ENCODE measurements around the gene LPCAT1.

Gene LPCAT1

GRCh38 chr5:1553539-1554409, 30.0 kb upstream of the LPCAT1 start:
- TF ChIP-seq CTCF (conservative IDR thresholded peaks at IDR 0.05; ENCODE audit: control insufficient read depth, insufficient read depth, low read depth, low read length) = no peak
- no peak for DNase-seq (ENCODE audit: low read depth)
- no peak overlapping the region for H3K4me3 ChIP-seq (ENCODE audit: control insufficient read depth, low read depth, low read length)

GRCh38 chr5:1552521-1553255, 28.9 kb upstream of the LPCAT1 start:
- DNase-seq (ENCODE audit: low read depth) = no peak
- H3K4me3 ChIP-seq (ENCODE audit: control insufficient read depth, low read depth, low read length) = no peak overlapping the region
- no peak for TF ChIP-seq CTCF (conservative IDR thresholded peaks at IDR 0.05; ENCODE audit: control insufficient read depth, insufficient read depth, low read depth, low read length)

- DNase-seq (ENCODE audit: low read depth) = no peak
- TF ChIP-seq CTCF (conservative IDR thresholded peaks at IDR 0.05; ENCODE audit: control insufficient read depth, insufficient read depth, low read depth, low read length) = no peak
- no peak overlapping the region for H3K4me3 ChIP-seq (ENCODE audit: control insufficient read depth, low read depth, low read length)
These were observed 27.9 kb upstream of the LPCAT1 start for GRCh38 chr5:1551426-1552301.

GRCh38 chr5:1550287-1551076, 26.7 kb upstream of the LPCAT1 start:
- no peak for TF ChIP-seq CTCF (conservative IDR thresholded peaks at IDR 0.05; ENCODE audit: control insufficient read depth, insufficient read depth, low read depth, low read length)
- no peak for DNase-seq (ENCODE audit: low read depth)
- no peak overlapping the region for H3K4me3 ChIP-seq (ENCODE audit: control insufficient read depth, low read depth, low read length)

- no peak for TF ChIP-seq CTCF (conservative IDR thresholded peaks at IDR 0.05; ENCODE audit: control insufficient read depth, insufficient read depth, low read depth, low read length)
- no peak for DNase-seq (ENCODE audit: low read depth)
- no peak overlapping the region for H3K4me3 ChIP-seq (ENCODE audit: control insufficient read depth, low read depth, low read length)
These were observed 25.8 kb upstream of the LPCAT1 start for GRCh38 chr5:1549475-1550030.

Data from fibroblast of mammary gland (primary cell).